ENCODE results near the gene CALD1.

The CALD1 gene

DNA sequence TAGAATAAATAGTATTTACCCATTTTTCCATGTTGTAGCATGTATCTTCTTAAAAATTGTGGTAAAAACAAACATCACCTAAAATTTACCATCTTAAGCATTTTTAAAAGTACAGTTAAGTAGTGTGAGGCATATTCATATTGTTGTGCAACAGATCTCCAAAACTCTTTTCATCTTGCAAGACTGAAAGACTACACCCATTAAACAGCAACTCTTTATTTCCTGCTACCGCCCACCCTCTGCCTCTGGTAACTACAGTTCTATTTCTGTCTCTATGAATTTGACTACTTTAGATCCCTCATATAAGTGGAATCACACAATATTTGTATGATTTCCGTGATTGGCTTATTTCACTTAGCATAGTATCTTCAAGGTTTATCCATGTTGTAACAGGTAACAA lies 166.8 kb downstream of the CALD1 start:
- ATAC-seq (ENCODE audit: insufficient read depth, low read depth) (no peak), DNase-seq (no peak)
- H3K4me2 ChIP-seq (ENCODE audit: insufficient read depth, low read length) = no peak overlapping the region
- no peaks in the 10 kb centered on the region for H3K36me3 ChIP-seq (ENCODE audit: insufficient read depth, low read length)
- H3K79me2 ChIP-seq (ENCODE audit: insufficient read depth, low read length) = no peaks in the 10 kb centered on the region
- no peaks in the 10 kb centered on the region for H3K9me3 ChIP-seq (ENCODE audit: insufficient read depth, low read length, severe bottlenecking)
- H4K20me1 ChIP-seq (ENCODE audit: insufficient read depth, low read length) = no peaks in the 10 kb centered on the region
- H3K9ac ChIP-seq (ENCODE audit: low read depth, low read length) = no peak overlapping the region
- H3K4me3 ChIP-seq (ENCODE audit: low read depth in 1 of 2, low read length in 2 of 2) = no peak overlapping the region
- peaks cover 3% of the 10 kb centered on the region for H3K27me3 ChIP-seq (ENCODE audit: insufficient read depth, low read length, poor library complexity)
- no peaks in the 10 kb centered on the region for H3K4me1 ChIP-seq (ENCODE audit: insufficient read depth, low read length)
- H2AFZ ChIP-seq (ENCODE audit: low read depth, low read length) = no peak overlapping the region
- TF ChIP-seq, protein P1, sequence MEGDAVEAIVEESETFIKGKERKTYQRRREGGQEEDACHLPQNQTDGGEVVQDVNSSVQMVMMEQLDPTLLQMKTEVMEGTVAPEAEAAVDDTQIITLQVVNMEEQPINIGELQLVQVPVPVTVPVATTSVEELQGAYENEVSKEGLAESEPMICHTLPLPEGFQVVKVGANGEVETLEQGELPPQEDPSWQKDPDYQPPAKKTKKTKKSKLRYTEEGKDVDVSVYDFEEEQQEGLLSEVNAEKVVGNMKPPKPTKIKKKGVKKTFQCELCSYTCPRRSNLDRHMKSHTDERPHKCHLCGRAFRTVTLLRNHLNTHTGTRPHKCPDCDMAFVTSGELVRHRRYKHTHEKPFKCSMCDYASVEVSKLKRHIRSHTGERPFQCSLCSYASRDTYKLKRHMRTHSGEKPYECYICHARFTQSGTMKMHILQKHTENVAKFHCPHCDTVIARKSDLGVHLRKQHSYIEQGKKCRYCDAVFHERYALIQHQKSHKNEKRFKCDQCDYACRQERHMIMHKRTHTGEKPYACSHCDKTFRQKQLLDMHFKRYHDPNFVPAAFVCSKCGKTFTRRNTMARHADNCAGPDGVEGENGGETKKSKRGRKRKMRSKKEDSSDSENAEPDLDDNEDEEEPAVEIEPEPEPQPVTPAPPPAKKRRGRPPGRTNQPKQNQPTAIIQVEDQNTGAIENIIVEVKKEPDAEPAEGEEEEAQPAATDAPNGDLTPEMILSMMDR (IDR thresholded peaks at IDR 0.05; ENCODE audit: borderline replicate concordance, extremely low read depth, low read length, poor library complexity, severe bottlenecking) = no peak
- TF ChIP-seq EZH2 (IDR thresholded peaks at IDR 0.05; ENCODE audit: borderline replicate concordance, low read depth, low read length, severe bottlenecking) = no peak
- no peak overlapping the region for H3K27ac ChIP-seq (ENCODE audit: low read length)

DNA sequence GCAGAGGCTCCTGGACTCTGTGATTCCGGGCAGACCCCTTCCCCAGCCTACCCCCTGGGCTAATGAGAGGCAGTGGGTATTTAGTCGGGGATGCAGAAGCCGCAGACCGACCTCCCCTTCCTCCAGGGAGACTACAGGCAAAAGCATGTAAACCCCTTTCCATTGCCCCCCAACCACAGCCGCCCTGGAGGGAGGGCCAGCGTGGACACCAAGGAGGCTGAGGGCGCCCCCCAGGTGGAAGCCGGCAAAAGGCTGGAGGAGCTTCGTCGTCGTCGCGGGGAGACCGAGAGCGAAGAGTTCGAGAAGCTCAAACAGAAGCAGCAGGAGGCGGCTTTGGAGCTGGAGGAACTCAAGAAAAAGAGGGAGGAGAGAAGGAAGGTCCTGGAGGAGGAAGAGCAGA lies 167.9 kb downstream of the CALD1 start:
- Histone ChIP-seq H3K9ac (ENCODE audit: low read depth, low read length) (no peak overlapping the region), H3K27me3 (ENCODE audit: insufficient read depth, low read length, poor library complexity) (peaks cover 3% of the 10 kb centered on the region), H3K9me3 (ENCODE audit: insufficient read depth, low read length, severe bottlenecking) (no peaks in the 10 kb centered on the region), H3K79me2 (ENCODE audit: insufficient read depth, low read length) (no peaks in the 10 kb centered on the region), H3K27ac (ENCODE audit: low read length) (no peak overlapping the region), H3K4me2 (ENCODE audit: insufficient read depth, low read length) (no peak overlapping the region), H3K4me1 (ENCODE audit: insufficient read depth, low read length) (no peaks in the 10 kb centered on the region), H4K20me1 (ENCODE audit: insufficient read depth, low read length) (no peaks in the 10 kb centered on the region), H3K36me3 (ENCODE audit: insufficient read depth, low read length) (no peaks in the 10 kb centered on the region), H3K4me3 (ENCODE audit: low read depth in 1 of 2, low read length in 2 of 2) (no peak overlapping the region), H2AFZ (ENCODE audit: low read depth, low read length) (no peak overlapping the region)
- TF ChIP-seq EZH2 (IDR thresholded peaks at IDR 0.05; ENCODE audit: borderline replicate concordance, low read depth, low read length, severe bottlenecking) = no peak
- TF ChIP-seq, protein P1 (IDR thresholded peaks at IDR 0.05; ENCODE audit: borderline replicate concordance, extremely low read depth, low read length, poor library complexity, severe bottlenecking) = no peak
- ATAC-seq (ENCODE audit: insufficient read depth, low read depth) (no peak), DNase-seq (no peak)

DNA sequence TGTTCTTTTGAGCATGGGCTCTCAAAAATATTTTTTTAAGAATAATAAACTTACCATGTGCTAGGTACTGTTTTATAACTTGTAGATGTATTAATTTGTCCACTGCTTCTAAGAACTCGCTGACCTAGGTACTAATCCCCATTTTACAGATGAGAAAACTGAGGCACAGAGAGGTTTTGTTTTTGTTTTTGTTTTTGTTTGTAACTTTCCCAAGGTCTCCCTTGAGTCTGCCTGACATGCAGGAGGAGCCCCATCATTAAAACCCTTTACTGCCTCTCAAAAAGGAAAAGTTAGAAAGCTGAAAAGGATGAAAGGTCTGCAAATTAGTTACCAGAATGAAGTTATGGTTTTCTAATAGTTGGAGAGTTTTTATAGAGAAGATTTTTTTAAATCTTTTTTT lies 168.4 kb downstream of the CALD1 start:
- TF ChIP-seq EZH2 (IDR thresholded peaks at IDR 0.05; ENCODE audit: borderline replicate concordance, low read depth, low read length, severe bottlenecking) = no peak
- TF ChIP-seq, protein P1 (IDR thresholded peaks at IDR 0.05; ENCODE audit: borderline replicate concordance, extremely low read depth, low read length, poor library complexity, severe bottlenecking) = no peak
- no peak for ATAC-seq (ENCODE audit: insufficient read depth, low read depth)
- no peak overlapping the region for H3K4me2 ChIP-seq (ENCODE audit: insufficient read depth, low read length)
- H3K9ac ChIP-seq (ENCODE audit: low read depth, low read length) = no peak overlapping the region
- no peak overlapping the region for H3K4me3 ChIP-seq (ENCODE audit: low read depth in 1 of 2, low read length in 2 of 2)
- peaks cover 3% of the 10 kb centered on the region for H3K27me3 ChIP-seq (ENCODE audit: insufficient read depth, low read length, poor library complexity)
- no peak overlapping the region for H2AFZ ChIP-seq (ENCODE audit: low read depth, low read length)
- H3K9me3 ChIP-seq (ENCODE audit: insufficient read depth, low read length, severe bottlenecking) = no peaks in the 10 kb centered on the region
- no peak for DNase-seq
- no peaks in the 10 kb centered on the region for H4K20me1 ChIP-seq (ENCODE audit: insufficient read depth, low read length)
- H3K27ac ChIP-seq (ENCODE audit: low read length) = no peak overlapping the region
- no peaks in the 10 kb centered on the region for H3K36me3 ChIP-seq (ENCODE audit: insufficient read depth, low read length)
- no peaks in the 10 kb centered on the region for H3K4me1 ChIP-seq (ENCODE audit: insufficient read depth, low read length)
- no peaks in the 10 kb centered on the region for H3K79me2 ChIP-seq (ENCODE audit: insufficient read depth, low read length)

DNA sequence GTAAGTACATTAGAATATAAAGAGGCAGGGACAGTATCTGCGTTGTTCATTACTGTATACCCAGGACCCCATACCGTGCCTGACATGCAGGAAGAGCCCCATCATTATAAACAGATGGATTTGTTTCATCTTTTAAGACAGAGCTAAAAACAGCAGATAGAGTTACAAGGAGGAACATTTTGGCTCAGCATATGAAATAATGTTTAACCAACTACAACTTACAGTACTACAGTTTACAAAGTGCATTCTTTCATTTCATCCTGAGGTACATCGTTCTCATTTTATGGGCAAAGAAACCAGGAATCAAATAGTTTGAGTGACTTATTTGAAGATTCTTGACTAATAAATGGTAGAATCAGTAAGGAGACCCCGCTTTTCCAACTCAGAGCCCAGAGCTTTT lies 168.8 kb downstream of the CALD1 start:
- Histone ChIP-seq H3K4me2 (ENCODE audit: insufficient read depth, low read length) (no peak overlapping the region), H3K79me2 (ENCODE audit: insufficient read depth, low read length) (no peaks in the 10 kb centered on the region), H3K36me3 (ENCODE audit: insufficient read depth, low read length) (no peaks in the 10 kb centered on the region), H3K9me3 (ENCODE audit: insufficient read depth, low read length, severe bottlenecking) (no peaks in the 10 kb centered on the region), H3K4me1 (ENCODE audit: insufficient read depth, low read length) (no peaks in the 10 kb centered on the region), H3K9ac (ENCODE audit: low read depth, low read length) (no peak overlapping the region), H3K4me3 (ENCODE audit: low read depth in 1 of 2, low read length in 2 of 2) (no peak overlapping the region), H3K27me3 (ENCODE audit: insufficient read depth, low read length, poor library complexity) (peaks cover 3% of the 10 kb centered on the region), H4K20me1 (ENCODE audit: insufficient read depth, low read length) (no peaks in the 10 kb centered on the region), H2AFZ (ENCODE audit: low read depth, low read length) (no peak overlapping the region), H3K27ac (ENCODE audit: low read length) (no peak overlapping the region)
- no peak for DNase-seq
- TF ChIP-seq EZH2 (IDR thresholded peaks at IDR 0.05; ENCODE audit: borderline replicate concordance, low read depth, low read length, severe bottlenecking) = no peak
- TF ChIP-seq, protein P1 (IDR thresholded peaks at IDR 0.05; ENCODE audit: borderline replicate concordance, extremely low read depth, low read length, poor library complexity, severe bottlenecking) = no peak
- ATAC-seq (ENCODE audit: insufficient read depth, low read depth) = no peak

Measured in DND-41 (cell line).